ENCODE data around the gene GPX2.

DNA sequence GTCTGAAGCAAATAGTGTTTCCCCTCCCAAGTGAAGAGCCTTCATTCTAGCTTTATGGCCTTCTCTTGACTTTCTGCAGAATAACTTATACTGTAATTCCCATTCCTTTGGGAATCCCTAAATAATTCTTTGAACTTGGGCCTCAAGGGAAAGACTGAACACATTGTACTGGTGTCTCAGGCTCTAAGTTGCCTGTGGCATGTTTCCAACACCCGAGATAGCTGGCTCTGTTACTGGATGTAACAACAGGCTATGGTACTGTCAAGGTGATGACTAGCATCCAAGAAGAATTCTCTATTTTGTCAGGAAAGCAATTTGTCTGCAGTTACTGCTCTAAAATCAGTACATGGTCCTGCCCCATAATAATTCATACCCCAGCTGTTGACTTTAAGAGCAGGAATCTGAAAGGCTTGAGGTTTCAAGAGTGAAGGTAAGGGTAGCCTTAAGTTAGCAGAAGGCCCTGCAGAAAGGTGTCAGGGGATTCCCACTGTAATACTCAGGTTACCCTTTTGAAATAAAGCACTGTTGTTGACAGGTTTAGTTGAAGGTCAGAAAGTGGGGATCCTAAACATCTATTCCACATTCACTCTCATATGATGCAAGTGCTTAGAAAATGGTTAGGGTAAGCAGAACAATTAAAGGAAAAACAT is 5.2 kb downstream of the GPX2 start:
- TF ChIP-seq CTCF (conservative IDR thresholded peaks at IDR 0.05; ENCODE audit: low read depth, low read length) (no peak), POLR2A (IDR thresholded peaks at IDR 0.05; ENCODE audit: low read depth, low read length) (no peak), RFX5 (IDR thresholded peaks at IDR 0.05; ENCODE audit: low read depth, low read length) (no peak), CEBPB (IDR thresholded peaks at IDR 0.05; ENCODE audit: low read depth, low read length) (no peak), FOS (IDR thresholded peaks at IDR 0.05; ENCODE audit: low read depth, low read length) (no peak), MAZ (IDR thresholded peaks at IDR 0.05; ENCODE audit: borderline replicate concordance, low read depth, low read length) (no peak), MXI1 (IDR thresholded peaks at IDR 0.05; ENCODE audit: borderline replicate concordance, low read depth, low read length) (no peak), CHD1 (IDR thresholded peaks at IDR 0.05; ENCODE audit: low read depth, low read length) (no peak), BHLHE40 (IDR thresholded peaks at IDR 0.05; ENCODE audit: low read depth, low read length) (no peak)
- TF ChIP-seq, protein P1, sequence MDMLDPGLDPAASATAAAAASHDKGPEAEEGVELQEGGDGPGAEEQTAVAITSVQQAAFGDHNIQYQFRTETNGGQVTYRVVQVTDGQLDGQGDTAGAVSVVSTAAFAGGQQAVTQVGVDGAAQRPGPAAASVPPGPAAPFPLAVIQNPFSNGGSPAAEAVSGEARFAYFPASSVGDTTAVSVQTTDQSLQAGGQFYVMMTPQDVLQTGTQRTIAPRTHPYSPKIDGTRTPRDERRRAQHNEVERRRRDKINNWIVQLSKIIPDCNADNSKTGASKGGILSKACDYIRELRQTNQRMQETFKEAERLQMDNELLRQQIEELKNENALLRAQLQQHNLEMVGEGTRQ (IDR thresholded peaks at IDR 0.05; ENCODE audit: low read depth, low read length), result no peak
